Uterus (tissue), 2 donors: Measurements from ENCODE around the gene FLVCR2.

ENCODE experiments used
- CTCF ChIP-seq, 4 experiments: fragments of 200-600 bp in 2 of 4; fragments of 450-650 bp in 2 of 4; sonication (generic) in 2 of 4; IDR thresholded peaks; one replicate each; pipeline ENCODE4 v1.5.1; 2016 to 2019; ENCODE audit warnings: antibody characterized with exemption in 4 of 4, mild to moderate bottlenecking in 2 of 4, moderate library complexity in 1 of 4
- POLR2A ChIP-seq, 2 donors: fragments of 450-650 bp; IDR thresholded peaks; one replicate each; pipeline ENCODE4 v1.6.1; 2016; ENCODE audit warnings: antibody characterized with exemption in 2 of 2, mild to moderate bottlenecking in 1 of 2, moderate library complexity in 1 of 2

- no peak for TF ChIP-seq POLR2A (IDR thresholded peaks at IDR 0.05)
- no peak for TF ChIP-seq CTCF (IDR thresholded peaks at IDR 0.05)
These were observed 39.3 kb upstream of the FLVCR2 start for GRCh38 chr14:75539162-75539560.
